Stimulated activated memory B cell treated with anti-CD40 and anti-IgM and Interleukin-4, amounts not matched to agents 10 μg/mL and 1 μg/mL and 100 μg/mL, for 72 hours (primary cell): Measurements from ENCODE around the gene CCDC152.
A peak's percentile ranks its signal among the peaks of the same experiment; 100 is the strongest.

Source experiments
- ATAC-seq: fragments of 150-1000 bp; cut with Tn5 transposase; 2 replicates; pipeline ENCODE4 v1.10.0; 2021
- H3K27ac Mint-ChIP-seq: one replicate; pipeline ENCODE4 v1.8.0; 2022; ENCODE audit warnings: mild to moderate bottlenecking, mixed read lengths
- H3K27me3 Mint-ChIP-seq: one replicate; pipeline ENCODE4 v1.8.0; 2022; ENCODE audit warnings: mixed read lengths
- H3K36me3 Mint-ChIP-seq: one replicate; pipeline ENCODE4 v1.8.0; 2022; ENCODE audit warnings: mixed read lengths
- H3K4me1 Mint-ChIP-seq: one replicate; pipeline ENCODE4 v1.8.0; 2022; ENCODE audit warnings: mixed read lengths
- H3K4me3 Mint-ChIP-seq: one replicate; pipeline ENCODE4 v1.8.0; 2022; ENCODE audit warnings: mild to moderate bottlenecking, moderate library complexity, mixed read lengths
- H3K9me3 Mint-ChIP-seq: one replicate; pipeline ENCODE4 v1.8.0; 2022; ENCODE audit warnings: mixed read lengths

Gene CCDC152

DNA sequence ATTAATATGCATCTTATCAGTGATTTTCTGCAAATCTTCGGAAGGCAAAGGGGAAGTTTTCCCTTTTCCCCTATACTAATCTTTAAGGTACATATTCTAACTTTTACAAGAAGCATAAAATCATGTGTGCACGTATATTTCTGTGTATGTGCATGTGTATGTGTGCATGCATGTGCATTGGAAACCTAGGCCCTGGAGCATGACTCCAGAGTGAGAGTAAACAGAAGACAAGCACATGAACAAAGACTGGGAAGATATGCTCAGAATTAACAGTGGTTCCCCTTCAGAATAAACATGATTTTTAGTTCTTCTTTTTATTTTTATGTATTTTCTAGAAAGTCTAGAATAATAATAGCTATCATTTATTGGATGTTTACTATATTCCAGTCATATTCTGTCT, 65.9 kb downstream of the CCDC152 start:
- no peak for ATAC-seq
- no peaks in the 10 kb centered on the region for H3K4me1 Mint-ChIP-seq

DNA sequence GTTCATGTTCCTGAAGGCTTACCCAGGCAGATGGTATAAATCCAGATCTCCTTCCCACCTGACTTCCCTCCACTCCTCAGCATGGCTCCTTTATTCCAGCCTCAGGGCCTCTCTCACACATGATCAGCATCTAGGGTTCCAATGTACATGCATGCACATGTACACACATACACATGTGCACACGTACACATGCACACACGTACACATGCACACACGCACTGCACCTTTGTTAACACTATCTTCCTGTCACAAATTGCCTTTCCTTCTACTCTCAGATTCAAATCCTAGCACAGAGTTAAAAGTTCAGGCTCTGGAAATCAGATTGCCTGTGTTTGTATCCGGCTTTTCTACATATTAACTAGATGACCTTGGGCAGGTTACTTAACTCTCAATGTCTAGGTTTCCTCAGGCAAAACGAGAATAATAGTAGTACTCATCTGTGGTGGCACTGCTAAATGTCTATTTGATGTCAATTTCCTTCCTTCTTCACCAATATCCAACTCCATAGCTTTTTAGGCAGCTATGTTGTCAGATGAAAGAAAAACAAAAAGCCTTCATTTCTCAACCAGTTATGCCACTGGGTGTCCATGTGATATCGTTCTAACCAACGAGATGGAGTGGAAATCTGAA, 67.8 kb downstream of the CCDC152 start:
- Mint-ChIP-seq H3K9me3 (no peaks in the 10 kb centered on the region), H3K36me3 (no peaks in the 10 kb centered on the region), H3K4me1 (no peaks in the 10 kb centered on the region), H3K4me3 (no peak overlapping the region), H3K27me3 (peaks cover 7% of the 10 kb centered on the region), H3K27ac (no peak overlapping the region)
- ATAC-seq = no peak

More for the DNA sequence above, 65.9 kb downstream of the CCDC152 start:
- no peak overlapping the region for H3K4me3 Mint-ChIP-seq
- peaks cover 7% of the 10 kb centered on the region for H3K27me3 Mint-ChIP-seq
- no peaks in the 10 kb centered on the region for H3K36me3 Mint-ChIP-seq
- H3K27ac Mint-ChIP-seq = no peak overlapping the region
- H3K9me3 Mint-ChIP-seq = no peaks in the 10 kb centered on the region

- no peak overlapping the region for H3K4me3 Mint-ChIP-seq
These were observed 69.0 kb downstream of the CCDC152 start for GRCh38 chr5:42825422-42826148.

GRCh38 chr5:42826757-42827515, 70.3 kb downstream of the CCDC152 start:
- Mint-ChIP-seq H3K4me1 (no peaks in the 10 kb centered on the region), H3K27ac (no peak overlapping the region), H3K4me3 (no peak overlapping the region), H3K36me3 (no peaks in the 10 kb centered on the region), H3K27me3 (peaks cover 24% of the 10 kb centered on the region), H3K9me3 (no peaks in the 10 kb centered on the region)
- no peak for ATAC-seq

More at GRCh38 chr5:42825422-42826148, 69.0 kb downstream of the CCDC152 start:
- no peaks in the 10 kb centered on the region for H3K36me3 Mint-ChIP-seq
- peak; percentile 14 for ATAC-seq
- peaks cover 11% of the 10 kb centered on the region for H3K27me3 Mint-ChIP-seq
- H3K27ac Mint-ChIP-seq = no peak overlapping the region
- H3K9me3 Mint-ChIP-seq = no peaks in the 10 kb centered on the region
- no peaks in the 10 kb centered on the region for H3K4me1 Mint-ChIP-seq

- Mint-ChIP-seq H3K4me3 (no peak overlapping the region), H3K27me3 (peaks cover 27% of the 10 kb centered on the region), H3K9me3 (no peaks in the 10 kb centered on the region), H3K36me3 (no peaks in the 10 kb centered on the region), H3K4me1 (no peaks in the 10 kb centered on the region), H3K27ac (no peak overlapping the region)
- no peak for ATAC-seq
These were observed 72.1 kb downstream of the CCDC152 start for GRCh38 chr5:42828671-42829070.

- H3K4me1 Mint-ChIP-seq = no peaks in the 10 kb centered on the region
- no peak overlapping the region for H3K4me3 Mint-ChIP-seq
- H3K36me3 Mint-ChIP-seq = no peaks in the 10 kb centered on the region
- no peak for ATAC-seq
- peaks cover 5% of the 10 kb centered on the region for H3K9me3 Mint-ChIP-seq
- H3K27ac Mint-ChIP-seq = no peak overlapping the region
- H3K27me3 Mint-ChIP-seq = peaks cover 20% of the 10 kb centered on the region
These were observed 74.3 kb downstream of the CCDC152 start for GRCh38 chr5:42830924-42831323.

DNA sequence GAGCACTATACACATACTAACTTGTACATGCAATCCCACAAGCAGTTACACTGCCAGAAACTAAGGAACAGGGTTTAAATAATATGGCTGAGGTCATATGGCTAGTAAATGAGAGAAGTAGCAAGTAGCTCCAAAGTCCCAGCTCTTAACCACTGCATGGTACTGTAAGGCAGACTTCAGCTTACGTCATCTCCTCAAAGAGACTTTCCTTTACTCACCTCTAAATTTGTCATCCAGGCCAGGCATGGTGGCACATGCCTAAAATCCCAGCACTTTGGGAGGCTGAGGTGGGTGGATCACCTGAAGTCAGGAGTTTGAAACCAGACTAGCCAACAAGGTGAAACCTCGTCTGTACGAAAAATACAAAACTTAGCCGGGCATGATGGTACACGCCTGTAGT, 75.4 kb downstream of the CCDC152 start:
- H3K9me3 Mint-ChIP-seq = peaks cover 5% of the 10 kb centered on the region
- no peaks in the 10 kb centered on the region for H3K4me1 Mint-ChIP-seq
- H3K27ac Mint-ChIP-seq = no peak overlapping the region
- no peak overlapping the region for H3K4me3 Mint-ChIP-seq
- ATAC-seq = no peak
- peaks cover 20% of the 10 kb centered on the region for H3K27me3 Mint-ChIP-seq
- no peaks in the 10 kb centered on the region for H3K36me3 Mint-ChIP-seq

DNA sequence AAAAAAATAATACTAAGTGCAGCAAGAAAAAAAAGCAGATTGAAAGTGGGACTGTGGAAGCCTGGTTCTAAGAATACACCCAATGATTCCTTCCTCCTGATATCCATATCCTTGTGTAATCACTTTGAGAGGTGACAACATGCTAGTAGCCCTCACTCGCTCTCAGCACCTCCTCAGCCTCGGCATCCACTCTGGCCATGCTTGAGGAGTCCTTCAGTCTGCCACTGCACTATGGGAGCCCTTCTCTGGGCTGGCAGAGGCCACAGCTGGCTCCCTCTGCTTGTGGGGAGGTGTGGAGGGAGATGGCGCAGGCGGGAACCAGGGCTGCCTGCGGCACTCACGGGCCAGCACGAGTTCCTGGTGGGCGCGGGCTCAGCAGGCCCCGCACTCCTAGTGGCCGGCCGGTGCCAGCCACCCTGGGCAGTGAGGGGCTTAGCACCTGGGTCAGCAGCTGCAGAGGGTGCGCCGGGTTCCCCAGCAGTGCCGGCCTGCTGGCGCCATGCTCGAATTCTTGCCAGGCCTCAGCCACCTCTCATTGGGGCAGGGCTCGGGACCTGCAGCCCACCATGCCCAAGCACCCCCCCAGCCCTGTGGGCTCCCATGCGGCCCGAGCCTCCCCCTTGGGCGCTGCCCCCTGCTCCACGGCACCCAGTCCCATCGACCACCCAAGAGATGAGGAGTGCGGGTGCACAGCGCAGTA, 79.6 kb downstream of the CCDC152 start:
- no peaks in the 10 kb centered on the region for H3K4me1 Mint-ChIP-seq
- no peaks in the 10 kb centered on the region for H3K36me3 Mint-ChIP-seq
- peaks cover 5% of the 10 kb centered on the region for H3K9me3 Mint-ChIP-seq
- H3K27ac Mint-ChIP-seq = no peak overlapping the region
- H3K4me3 Mint-ChIP-seq = no peak overlapping the region
- H3K27me3 Mint-ChIP-seq = peaks cover 20% of the 10 kb centered on the region
- peak; percentile 34 for ATAC-seq

DNA sequence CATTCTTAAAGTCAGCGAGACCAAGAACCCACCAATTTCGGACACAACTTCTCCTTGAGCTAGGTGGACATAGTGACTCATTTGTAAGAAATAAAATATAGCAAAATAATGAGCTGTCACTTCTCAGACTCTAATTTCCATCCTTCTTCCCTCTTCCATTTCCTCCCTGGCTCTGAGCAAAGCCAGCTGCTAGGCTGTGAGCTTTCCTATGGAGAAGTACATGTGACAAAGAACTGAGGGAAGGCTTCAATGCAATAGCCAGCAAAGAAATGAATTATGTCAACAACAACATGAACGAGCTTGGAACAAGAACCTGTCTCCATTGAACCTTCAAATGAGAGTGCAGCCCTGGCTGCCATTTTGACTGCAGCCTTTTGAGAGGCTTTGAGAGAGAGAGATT, 81.0 kb downstream of the CCDC152 start:
- peaks cover 12% of the 10 kb centered on the region for H3K27me3 Mint-ChIP-seq
- no peak overlapping the region for H3K4me3 Mint-ChIP-seq
- no peaks in the 10 kb centered on the region for H3K4me1 Mint-ChIP-seq
- no peak for ATAC-seq
- peaks cover 5% of the 10 kb centered on the region for H3K9me3 Mint-ChIP-seq
- no peak overlapping the region for H3K27ac Mint-ChIP-seq
- no peaks in the 10 kb centered on the region for H3K36me3 Mint-ChIP-seq

GRCh38 chr5:42839196-42839595, 82.6 kb downstream of the CCDC152 start:
- Mint-ChIP-seq H3K4me3 (no peak overlapping the region), H3K27ac (no peak overlapping the region), H3K9me3 (peaks cover 5% of the 10 kb centered on the region), H3K27me3 (peaks cover 12% of the 10 kb centered on the region), H3K36me3 (no peaks in the 10 kb centered on the region), H3K4me1 (no peaks in the 10 kb centered on the region)
- ATAC-seq = no peak

DNA sequence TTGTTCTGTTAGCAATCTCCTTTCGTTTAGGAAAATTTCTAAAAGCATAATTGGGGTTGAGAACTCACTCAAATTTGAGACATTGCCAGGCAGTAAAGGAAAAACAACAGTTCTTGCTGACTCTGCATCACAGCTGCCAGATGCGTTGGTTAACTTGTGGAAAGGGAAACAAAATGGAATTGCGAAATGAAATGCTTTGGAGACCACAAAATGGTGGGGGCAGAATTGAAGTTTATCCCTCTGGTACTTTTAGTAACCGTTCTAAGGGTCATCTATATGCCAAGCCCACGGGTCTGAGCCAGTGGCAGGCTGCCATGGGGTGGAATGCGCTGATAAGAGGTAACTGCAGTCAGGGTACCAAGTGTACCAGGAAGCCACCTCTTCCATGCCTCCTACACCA, 83.7 kb downstream of the CCDC152 start:
- H3K9me3 Mint-ChIP-seq = peaks cover 3% of the 10 kb centered on the region
- H3K36me3 Mint-ChIP-seq = no peaks in the 10 kb centered on the region
- H3K4me3 Mint-ChIP-seq = no peak overlapping the region
- peak; percentile 24 for ATAC-seq
- peaks cover 12% of the 10 kb centered on the region for H3K27me3 Mint-ChIP-seq
- H3K27ac Mint-ChIP-seq = no peak overlapping the region
- no peaks in the 10 kb centered on the region for H3K4me1 Mint-ChIP-seq

GRCh38 chr5:42840842-42841567, 84.4 kb downstream of the CCDC152 start:
- Mint-ChIP-seq H3K9me3 (no peaks in the 10 kb centered on the region), H3K27me3 (peaks cover 12% of the 10 kb centered on the region), H3K36me3 (no peaks in the 10 kb centered on the region), H3K4me1 (no peaks in the 10 kb centered on the region), H3K27ac (no peak overlapping the region), H3K4me3 (no peak overlapping the region)
- ATAC-seq = no peak

DNA sequence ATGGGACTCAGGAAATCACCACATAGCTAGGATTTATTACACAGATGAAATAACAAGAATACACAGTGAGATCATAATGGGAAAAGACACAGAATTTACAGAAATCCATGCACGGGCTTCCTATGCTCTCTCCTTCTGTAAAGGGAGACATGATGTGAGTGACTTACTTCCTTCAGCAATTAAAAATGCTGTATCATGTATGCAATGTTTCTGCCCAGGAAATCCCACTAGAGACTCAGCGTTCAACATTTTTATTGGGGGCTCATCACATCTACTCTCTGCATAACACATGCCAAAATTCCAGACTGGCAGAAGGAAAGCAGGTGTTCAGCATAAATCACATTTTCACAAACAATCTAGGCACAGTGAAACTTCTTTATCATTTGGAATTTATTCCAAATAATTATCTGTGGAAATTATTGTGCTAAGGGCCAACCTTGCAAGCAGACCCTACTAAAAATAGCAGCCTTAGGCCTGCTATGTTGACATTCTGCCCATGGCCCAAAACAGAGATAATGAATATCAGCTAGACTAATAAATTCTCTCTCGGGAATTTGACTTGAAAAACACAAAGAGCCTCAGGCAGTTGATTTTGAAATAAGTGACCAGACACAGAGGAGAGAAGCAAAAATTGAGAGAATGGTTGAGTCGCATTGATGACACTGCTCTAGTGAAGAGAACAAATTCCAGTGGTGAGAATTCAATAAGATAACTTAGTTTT, 86.5 kb downstream of the CCDC152 start:
- no peaks in the 10 kb centered on the region for H3K9me3 Mint-ChIP-seq
- H3K36me3 Mint-ChIP-seq = no peaks in the 10 kb centered on the region
- H3K27me3 Mint-ChIP-seq = peaks cover 12% of the 10 kb centered on the region
- no peak for ATAC-seq
- H3K4me1 Mint-ChIP-seq = no peaks in the 10 kb centered on the region
- H3K27ac Mint-ChIP-seq = no peak overlapping the region
- no peak overlapping the region for H3K4me3 Mint-ChIP-seq

GRCh38 chr5:42843675-42844292, 87.2 kb downstream of the CCDC152 start:
- no peak for ATAC-seq
- Mint-ChIP-seq H3K4me1 (no peaks in the 10 kb centered on the region), H3K27ac (no peak overlapping the region), H3K4me3 (no peak overlapping the region), H3K27me3 (peaks cover 13% of the 10 kb centered on the region), H3K36me3 (no peaks in the 10 kb centered on the region), H3K9me3 (no peaks in the 10 kb centered on the region)
